IPS DF 6.9 (cell line): ENCODE results near the gene TMEM202.

Experiments used
- DNase-seq: peaks from one replicate; pipeline ENCODE4 v3.0.0-alpha.2; 2013; ENCODE audit warnings: low read depth, low spot score
- H3K27ac ChIP-seq: one replicate; pipeline ENCODE4 v1.5.1; 2013; ENCODE audit warnings: low read length, control low read depth
- H3K27me3 ChIP-seq: 2 replicates; pipeline ENCODE4 v1.6.1; 2013; ENCODE audit warnings: mild to moderate bottlenecking, low read length; ENCODE audit not compliant: control insufficient read depth, insufficient read depth
- H3K36me3 ChIP-seq: 2 replicates; pipeline ENCODE4 v1.6.1; 2013; ENCODE audit warnings: low read length; ENCODE audit not compliant: control insufficient read depth, insufficient read depth
- H3K4me1 ChIP-seq: 2 replicates; pipeline ENCODE4 v1.6.1; 2013; ENCODE audit warnings: low read length; ENCODE audit not compliant: control insufficient read depth, insufficient read depth
- H3K4me3 ChIP-seq: 2 replicates; pipeline ENCODE4 v1.5.1; 2013; ENCODE audit warnings: mild to moderate bottlenecking, low read length
- H3K9me3 ChIP-seq: 2 replicates; pipeline ENCODE4 v1.6.1; 2013; ENCODE audit warnings: low read length, inconsistent platforms; ENCODE audit not compliant: control insufficient read depth, insufficient read depth
- WGBS: extraction: QIAGEN DNeasy Blood & Tissue Kit; methylation state at CpG from one replicate; pipeline ENCODE4 v1.1.7; 2013; ENCODE audit warnings: mixed read lengths, missing lambda C conversion rate; ENCODE audit not compliant: insufficient read length, insufficient coverage; 5-methylcytosine and 5-hydroxymethylcytosine counted together

Gene TMEM202

GRCh38 chr15:72397796-72398588, at the start of gene TMEM202:
Gene TMEM202 (plus strand): TSS chr15:72398305. CDS start chr15:72398327, 22 bp downstream.
- no peaks in the 10 kb centered on the region for H3K27me3 ChIP-seq
- no peak within 1 kb of the TSS for H3K4me3 ChIP-seq
- no peaks in the 10 kb centered on the region for H3K9me3 ChIP-seq
- no CpG with 5 or more reads among the region's 4 CpGs for WGBS
- H3K36me3 ChIP-seq: no peaks in the 10 kb centered on the region
- H3K4me1 ChIP-seq: no peaks in the 10 kb centered on the region
- no peak within 1 kb of the TSS for H3K27ac ChIP-seq
- no peak for DNase-seq

- no peak overlapping the region for H3K27ac ChIP-seq
- no peaks in the 10 kb centered on the region for H3K27me3 ChIP-seq
- DNase-seq: no peak
- H3K36me3 ChIP-seq: peaks cover 6% of the 10 kb centered on the region; the same call in 1 of the 2 replicates
- no peak overlapping the region for H3K4me3 ChIP-seq
- no CpG with 5 or more reads among the region's 2 CpGs for WGBS
- H3K9me3 ChIP-seq: no peaks in the 10 kb centered on the region
- no peaks in the 10 kb centered on the region for H3K4me1 ChIP-seq
Observed at GRCh38 chr15:72353266-72353665, 44.8 kb upstream of the TMEM202 start.

DNA sequence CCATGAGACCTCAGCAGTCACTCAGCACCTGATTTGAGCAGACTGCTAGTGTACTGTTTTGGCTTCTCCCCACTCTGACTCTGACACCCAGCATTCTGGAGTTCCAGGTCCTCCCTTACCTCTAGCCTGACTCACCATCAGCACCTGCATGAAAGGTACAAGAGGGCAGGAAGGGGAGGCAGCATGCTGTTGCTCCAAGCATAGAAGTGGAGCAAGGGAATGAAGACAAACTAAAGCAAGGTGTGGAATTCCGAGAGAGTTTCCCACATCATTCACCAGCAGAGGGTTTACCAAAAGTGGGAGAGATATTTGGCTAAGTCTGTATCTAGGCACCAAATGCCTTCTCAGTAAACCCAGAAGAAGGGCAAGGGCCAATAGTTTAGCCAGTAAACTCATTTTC, 43.6 kb upstream of the TMEM202 start:
- peaks cover 6% of the 10 kb centered on the region; the same call in 1 of the 2 replicates for H3K36me3 ChIP-seq
- no CpG with 5 or more reads among the region's 1 CpG for WGBS
- DNase-seq: no peak

DNA sequence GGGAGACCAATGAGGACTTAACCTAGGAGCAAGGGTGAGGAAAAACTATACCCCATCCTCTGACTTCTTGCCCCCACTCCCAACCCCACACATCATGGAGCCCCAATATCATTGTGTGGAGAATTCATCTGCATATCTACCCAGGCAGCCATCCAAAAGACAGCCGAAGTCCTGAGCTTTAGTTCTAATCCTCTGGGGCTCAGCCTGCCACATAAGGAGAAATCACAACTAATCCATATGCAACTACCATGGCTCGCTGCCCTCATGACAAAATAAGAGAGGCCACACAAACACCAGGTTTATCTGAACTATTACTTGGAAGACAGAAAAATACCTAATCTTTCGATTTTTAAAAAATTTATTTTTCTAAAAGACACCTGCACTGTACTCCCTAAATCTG, 40.0 kb upstream of the TMEM202 start:
- H3K27ac ChIP-seq: no peak overlapping the region
- H3K9me3 ChIP-seq: no peaks in the 10 kb centered on the region
- DNase-seq: no peak
- H3K27me3 ChIP-seq: no peaks in the 10 kb centered on the region
- H3K36me3 ChIP-seq: peaks cover 4% of the 10 kb centered on the region; the same call in 1 of the 2 replicates
- no peaks in the 10 kb centered on the region for H3K4me1 ChIP-seq
- no CpG with 5 or more reads among the region's 3 CpGs for WGBS
- no peak overlapping the region for H3K4me3 ChIP-seq

More for the DNA sequence above, 43.6 kb upstream of the TMEM202 start:
- Histone ChIP-seq H3K4me3 (no peak overlapping the region), H3K9me3 (no peaks in the 10 kb centered on the region), H3K27ac (no peak overlapping the region), H3K27me3 (no peaks in the 10 kb centered on the region), H3K4me1 (no peaks in the 10 kb centered on the region)

DNA sequence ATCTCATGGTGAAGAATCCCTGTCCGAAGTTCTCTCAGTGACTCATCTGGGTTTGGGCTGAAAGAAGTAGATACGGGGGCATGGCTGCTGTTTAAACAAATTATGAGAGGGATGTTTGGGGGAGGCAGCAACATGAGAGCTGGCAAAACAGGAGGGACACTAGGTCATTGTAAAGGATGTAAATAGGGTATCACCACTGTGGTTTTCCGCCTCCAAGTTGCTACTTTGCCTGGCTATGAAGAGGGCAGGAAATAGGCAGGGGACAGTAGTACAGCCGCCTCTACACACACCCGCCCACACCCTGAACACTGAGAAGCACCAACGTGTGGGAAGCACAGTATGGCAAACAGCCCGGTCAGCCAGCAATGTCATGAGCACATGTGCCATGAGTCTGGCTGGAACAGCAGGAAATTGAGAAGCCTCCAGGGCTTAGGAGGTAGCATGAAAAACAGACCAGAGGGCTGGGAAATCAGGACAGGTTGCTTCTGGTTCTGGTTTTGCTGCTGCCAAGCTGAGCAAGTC, 39.4 kb upstream of the TMEM202 start:
- DNase-seq: no peak
- H3K4me1 ChIP-seq: no peaks in the 10 kb centered on the region
- no peak overlapping the region for H3K27ac ChIP-seq

DNA sequence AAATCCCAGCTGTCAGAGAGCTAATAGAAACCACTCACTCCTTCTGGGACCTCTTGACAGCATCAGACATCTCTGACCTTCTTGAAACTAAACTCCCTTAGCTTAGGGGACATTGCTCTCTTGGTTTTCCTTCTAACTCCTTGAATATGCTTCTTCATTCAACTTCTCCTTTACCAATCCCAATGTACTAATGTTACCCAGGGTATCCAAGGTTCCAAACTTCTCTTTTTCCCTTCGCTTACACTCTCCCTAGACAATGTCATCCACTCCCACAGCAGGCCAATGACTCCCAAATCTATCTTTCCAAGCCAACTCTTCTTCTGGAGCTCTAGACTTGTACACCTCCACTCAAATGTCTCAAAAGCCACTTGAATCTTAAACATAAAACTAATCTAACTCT, 36.9 kb upstream of the TMEM202 start:
- H3K27ac ChIP-seq: no peak overlapping the region

More for the DNA sequence above, 39.4 kb upstream of the TMEM202 start:
- Histone ChIP-seq H3K4me3 (no peak overlapping the region), H3K36me3 (peaks cover 4% of the 10 kb centered on the region; the same call in 1 of the 2 replicates), H3K27me3 (no peaks in the 10 kb centered on the region), H3K9me3 (no peaks in the 10 kb centered on the region)
- no CpG with 5 or more reads among the region's 7 CpGs for WGBS

GRCh38 chr15:72365844-72366243, 32.3 kb upstream of the TMEM202 start:
- Histone ChIP-seq H3K9me3 (no peaks in the 10 kb centered on the region), H3K36me3 (no peaks in the 10 kb centered on the region), H3K27me3 (no peaks in the 10 kb centered on the region), H3K4me3 (no peak overlapping the region), H3K4me1 (no peaks in the 10 kb centered on the region), H3K27ac (no peak overlapping the region)
- DNase-seq: no peak
- no CpG with 5 or more reads among the region's 1 CpG for WGBS

More for the DNA sequence above, 36.9 kb upstream of the TMEM202 start:
- Histone ChIP-seq H3K9me3 (no peaks in the 10 kb centered on the region), H3K4me3 (no peak overlapping the region), H3K27me3 (no peaks in the 10 kb centered on the region), H3K4me1 (no peaks in the 10 kb centered on the region), H3K36me3 (no peaks in the 10 kb centered on the region)
- WGBS: no CpG with 5 or more reads among the region's 1 CpG
- DNase-seq: no peak

GRCh38 chr15:72368325-72368724, 29.8 kb upstream of the TMEM202 start:
- Histone ChIP-seq H3K27me3 (no peaks in the 10 kb centered on the region), H3K4me1 (no peaks in the 10 kb centered on the region)
- no CpG with 5 or more reads among the region's 2 CpGs for WGBS

GRCh38 chr15:72368899-72369298, 29.2 kb upstream of the TMEM202 start:
- no CpG with 5 or more reads among the region's 2 CpGs for WGBS
- Histone ChIP-seq H3K4me3 (no peak overlapping the region), H3K4me1 (no peaks in the 10 kb centered on the region), H3K36me3 (no peaks in the 10 kb centered on the region), H3K9me3 (no peaks in the 10 kb centered on the region), H3K27me3 (no peaks in the 10 kb centered on the region), H3K27ac (no peak overlapping the region)
- no peak for DNase-seq

More at GRCh38 chr15:72368325-72368724, 29.8 kb upstream of the TMEM202 start:
- Histone ChIP-seq H3K4me3 (no peak overlapping the region), H3K36me3 (no peaks in the 10 kb centered on the region), H3K9me3 (no peaks in the 10 kb centered on the region), H3K27ac (no peak overlapping the region)
- no peak for DNase-seq

DNA sequence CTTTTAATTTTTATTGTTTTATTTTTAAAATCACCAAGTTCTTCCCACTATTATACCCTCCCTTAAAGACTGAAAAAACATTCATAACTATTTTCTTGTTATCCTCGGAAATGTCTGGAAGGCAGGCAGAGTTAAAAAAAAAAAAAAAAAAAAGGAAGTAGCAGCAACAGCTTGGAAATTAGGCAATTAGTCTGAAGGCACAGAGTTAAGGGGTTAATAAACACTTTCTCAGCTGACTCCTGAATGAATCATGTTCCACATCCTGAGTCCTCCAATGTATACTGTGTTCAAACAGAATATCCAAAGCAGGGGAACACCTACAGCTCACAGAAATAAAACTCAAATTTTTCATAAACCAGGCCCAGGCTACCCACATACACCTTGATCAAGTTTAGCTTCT, 28.1 kb upstream of the TMEM202 start:
- Histone ChIP-seq H3K4me3 (no peak overlapping the region), H3K4me1 (no peaks in the 10 kb centered on the region), H3K36me3 (no peaks in the 10 kb centered on the region), H3K9me3 (no peaks in the 10 kb centered on the region), H3K27me3 (no peaks in the 10 kb centered on the region), H3K27ac (no peak overlapping the region)
- no CpG with 5 or more reads among the region's 1 CpG for WGBS
- DNase-seq: no peak

DNA sequence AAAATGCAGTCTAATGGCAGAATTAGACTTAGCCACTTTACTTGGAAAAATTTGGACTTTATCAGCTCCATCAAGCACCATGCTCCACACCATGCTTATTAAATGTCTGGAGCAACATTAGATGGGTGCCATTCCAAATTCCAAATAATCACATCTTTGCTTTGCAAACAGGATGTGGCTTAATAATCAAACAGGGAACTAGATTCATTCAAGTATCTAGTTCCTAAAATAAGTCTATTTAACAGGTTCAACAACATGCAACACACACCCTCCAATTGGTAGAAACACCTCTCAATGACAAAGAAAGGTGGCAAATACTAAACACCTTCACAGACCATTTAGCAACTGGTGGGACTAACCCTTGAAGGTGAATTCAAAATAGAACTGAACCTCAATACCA, 25.7 kb upstream of the TMEM202 start:
- Histone ChIP-seq H3K9me3 (no peaks in the 10 kb centered on the region), H3K27me3 (no peaks in the 10 kb centered on the region)

More for the DNA sequence above, 25.7 kb upstream of the TMEM202 start:
- no peak overlapping the region for H3K27ac ChIP-seq
- no peak overlapping the region for H3K4me3 ChIP-seq
- no peaks in the 10 kb centered on the region for H3K4me1 ChIP-seq
- no peak for DNase-seq
- H3K36me3 ChIP-seq: no peaks in the 10 kb centered on the region
